ENCODE results near the gene ARHGEF4. TPM values are rescaled to one million over a fixed set of nuclear protein-coding genes. Genes with fewer than 3 reads are reported as not detected.
A peak's percentile ranks its signal among the peaks of the same experiment; 100 is the strongest.

ARHGEF4 gene
- total and polyA plus RNA-seq, 10 donors = 0.19 to 0.88 (median 0.46) TPM; not detected in 2

DNA sequence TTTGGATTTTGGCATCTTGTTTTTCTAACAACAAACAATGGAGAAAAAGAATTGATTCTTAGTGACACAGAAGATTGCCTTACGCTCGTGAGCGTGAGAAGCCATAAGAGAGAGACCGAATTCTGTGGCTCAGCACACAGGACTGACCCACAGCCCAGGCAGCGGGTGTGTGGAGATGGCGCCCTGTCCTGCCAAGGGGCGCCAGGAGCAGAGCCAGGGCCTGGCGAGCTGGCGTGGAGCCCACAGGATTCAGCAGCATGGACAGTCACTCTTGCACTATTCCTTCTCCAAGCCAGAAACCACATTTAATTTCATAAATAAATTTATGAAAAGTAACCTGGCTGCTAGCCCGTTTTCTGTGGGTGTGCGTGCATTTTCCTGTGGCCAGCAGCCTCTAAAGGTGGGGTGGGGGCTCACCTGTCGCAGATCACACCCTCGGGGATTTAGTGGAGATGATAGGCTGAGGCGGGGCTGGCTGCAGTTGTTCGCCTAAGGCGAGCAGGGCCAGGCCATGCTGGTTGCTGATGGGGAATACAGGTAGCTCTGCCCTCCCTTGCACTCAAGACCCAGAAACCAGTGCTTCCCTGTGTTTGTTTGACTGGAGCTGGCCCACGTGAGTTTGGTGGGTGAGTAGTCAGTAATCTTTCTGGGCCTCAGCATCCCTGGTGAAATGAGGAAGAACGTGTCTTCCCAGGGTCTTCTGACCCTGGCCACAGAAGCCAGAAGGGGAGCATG is 210.4 kb downstream of the ARHGEF4 start:
- H3K4me3 ChIP-seq = no peak overlapping the region
- DNase-seq = no peak
- WGBS, 5 donors = 92 to 93% (median 93%) methylated on average over 17 to 18 of the region's 18 CpGs

DNA sequence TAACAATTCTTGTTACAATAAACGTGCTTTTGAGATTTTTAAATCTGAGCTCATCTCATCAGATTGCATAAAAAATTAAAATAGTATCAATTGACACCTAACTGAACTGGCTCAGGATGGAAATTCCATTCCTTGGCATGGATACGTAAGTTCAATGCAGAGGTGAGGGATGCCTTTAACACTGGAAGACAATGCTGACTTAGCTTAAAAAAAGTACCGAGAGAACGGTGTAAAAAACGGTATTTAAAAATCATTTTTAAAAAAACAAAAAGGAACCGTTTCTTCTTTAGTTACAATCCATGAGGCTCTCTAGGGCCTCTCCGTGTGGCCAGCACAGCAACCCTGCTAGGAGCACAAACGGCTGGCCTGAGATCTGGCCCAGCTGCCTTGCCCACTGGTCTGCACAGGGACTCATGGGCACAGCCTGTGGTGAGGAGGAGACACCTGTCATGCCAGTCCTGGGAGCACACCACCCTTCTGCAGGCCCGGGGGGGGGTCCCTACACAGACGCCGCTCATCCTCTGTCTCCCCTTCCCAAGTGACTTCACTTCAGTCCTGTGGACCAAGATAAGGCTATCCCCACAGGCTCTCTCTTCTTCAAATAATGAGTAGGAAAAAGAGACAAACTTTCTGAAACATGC is 211.3 kb downstream of the ARHGEF4 start:
- Histone ChIP-seq H3K27ac (no peak overlapping the region), H3K4me1 (no peaks in the 10 kb centered on the region), H3K9me3 (no peaks in the 10 kb centered on the region), H3K4me3 (no peak overlapping the region), H3K36me3 (peaks cover 6 to 76% (median 71%) of the 10 kb centered on the region in 6 donors), H3K27me3 (replicated peaks in 1 of 7) (no peaks in the 10 kb centered on the region)
- intact Hi-C loops (cut with DNase I; ENCODE audit: low total_unique reads) = no loop called here
- DNase-seq = no peak
- TF ChIP-seq POLR2AphosphoS5 (IDR thresholded peaks at IDR 0.05) = no peak
- 90 to 96% (median 92%) methylated on average over 11 of the region's 11 CpGs for WGBS, 5 donors

More for the DNA sequence above, 210.4 kb downstream of the ARHGEF4 start:
- no peak overlapping the region for H3K27ac ChIP-seq
- H3K9me3 ChIP-seq = no peaks in the 10 kb centered on the region
- no peaks in the 10 kb centered on the region for H3K27me3 ChIP-seq (replicated peaks in 1 of 7)
- no peaks in the 10 kb centered on the region for H3K4me1 ChIP-seq
- intact Hi-C loops (cut with DNase I; ENCODE audit: low total_unique reads) = no loop called here
- H3K36me3 ChIP-seq = peaks cover 6 to 67% (median 62%) of the 10 kb centered on the region in 6 donors
- peak in 2 of 3 donors; percentile 11 to 59 for TF ChIP-seq POLR2AphosphoS5 (IDR thresholded peaks at IDR 0.05)
- TF ChIP-seq, protein P1, sequence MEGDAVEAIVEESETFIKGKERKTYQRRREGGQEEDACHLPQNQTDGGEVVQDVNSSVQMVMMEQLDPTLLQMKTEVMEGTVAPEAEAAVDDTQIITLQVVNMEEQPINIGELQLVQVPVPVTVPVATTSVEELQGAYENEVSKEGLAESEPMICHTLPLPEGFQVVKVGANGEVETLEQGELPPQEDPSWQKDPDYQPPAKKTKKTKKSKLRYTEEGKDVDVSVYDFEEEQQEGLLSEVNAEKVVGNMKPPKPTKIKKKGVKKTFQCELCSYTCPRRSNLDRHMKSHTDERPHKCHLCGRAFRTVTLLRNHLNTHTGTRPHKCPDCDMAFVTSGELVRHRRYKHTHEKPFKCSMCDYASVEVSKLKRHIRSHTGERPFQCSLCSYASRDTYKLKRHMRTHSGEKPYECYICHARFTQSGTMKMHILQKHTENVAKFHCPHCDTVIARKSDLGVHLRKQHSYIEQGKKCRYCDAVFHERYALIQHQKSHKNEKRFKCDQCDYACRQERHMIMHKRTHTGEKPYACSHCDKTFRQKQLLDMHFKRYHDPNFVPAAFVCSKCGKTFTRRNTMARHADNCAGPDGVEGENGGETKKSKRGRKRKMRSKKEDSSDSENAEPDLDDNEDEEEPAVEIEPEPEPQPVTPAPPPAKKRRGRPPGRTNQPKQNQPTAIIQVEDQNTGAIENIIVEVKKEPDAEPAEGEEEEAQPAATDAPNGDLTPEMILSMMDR (IDR thresholded peaks at IDR 0.05 in 8 of 11, conservative IDR thresholded peaks at IDR 0.05 in 3 of 11) = no peak
- TF ChIP-seq POLR2A (IDR thresholded peaks at IDR 0.05) = no peak

DNA sequence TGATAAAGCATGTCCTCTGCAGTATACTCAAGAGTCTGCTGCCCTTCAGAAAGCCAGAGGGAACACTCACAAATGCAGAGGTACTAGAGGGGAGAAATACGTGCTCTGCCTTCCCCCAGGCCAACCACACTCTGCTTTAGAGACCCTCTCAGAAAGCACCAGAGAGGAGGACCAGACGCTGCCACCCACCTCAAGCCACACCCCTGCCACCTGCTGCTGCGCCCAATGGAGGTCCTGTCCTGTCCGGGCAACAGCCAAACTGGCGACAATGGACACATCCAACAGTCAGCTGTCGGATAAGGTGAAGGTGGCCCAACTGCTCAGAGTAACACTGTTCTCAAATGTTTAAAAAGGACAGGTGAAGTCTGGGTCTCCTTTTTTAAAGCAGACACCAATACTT is 211.9 kb downstream of the ARHGEF4 start:
- 94 to 100% (median 97%) methylated on average over 1 to 6 of the region's 6 CpGs for WGBS, 5 donors
- Histone ChIP-seq H3K27ac (no peak overlapping the region), H3K4me1 (no peaks in the 10 kb centered on the region), H3K27me3 (replicated peaks in 1 of 7) (no peaks in the 10 kb centered on the region), H3K4me3 (no peak overlapping the region), H3K9me3 (no peaks in the 10 kb centered on the region), H3K36me3 (peaks cover 6 to 82% (median 76%) of the 10 kb centered on the region in 6 donors)
- intact Hi-C loops (cut with DNase I; ENCODE audit: low total_unique reads) = no loop called here
- TF ChIP-seq POLR2A (IDR thresholded peaks at IDR 0.05) = no peak
- TF ChIP-seq POLR2AphosphoS5 (IDR thresholded peaks at IDR 0.05) = peak in 1 of 3 donors; percentile 6
- no peak for DNase-seq

DNA sequence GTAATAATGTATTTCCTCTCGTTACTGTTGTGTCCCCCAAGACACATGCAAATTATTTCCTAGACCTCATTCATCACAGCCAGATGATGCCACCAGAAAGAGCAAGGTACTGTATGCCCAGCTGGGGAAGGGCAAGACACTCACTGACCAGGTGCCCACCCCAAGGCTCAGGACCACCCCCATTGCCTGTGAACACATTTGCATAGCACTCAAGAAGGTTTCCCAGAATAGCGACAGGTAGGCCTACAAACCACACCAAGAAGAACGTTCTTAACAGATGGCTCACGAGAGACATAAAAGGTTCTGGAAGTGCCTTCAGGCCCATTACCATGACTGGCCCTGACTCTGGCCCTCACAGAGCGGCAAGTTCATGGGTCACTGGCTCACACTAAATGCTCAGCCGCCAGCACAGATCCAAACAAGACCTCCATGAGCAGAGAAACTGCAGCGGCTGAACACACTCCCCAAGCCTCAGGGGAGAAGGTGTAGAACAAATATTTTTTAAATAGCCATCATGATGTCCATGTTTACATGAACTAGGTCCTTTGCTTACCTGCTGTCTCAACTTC is 212.5 kb downstream of the ARHGEF4 start:
- intact Hi-C loops (cut with DNase I; ENCODE audit: low total_unique reads) = no loop called here
- no peak for DNase-seq
- WGBS, 5 donors = 83 to 94% (median 89%) methylated on average over 7 of the region's 7 CpGs
- peaks cover 6 to 88% (median 82%) of the 10 kb centered on the region in 6 donors for H3K36me3 ChIP-seq
- no peaks in the 10 kb centered on the region for H3K9me3 ChIP-seq
- no peak overlapping the region for H3K27ac ChIP-seq
- no peaks in the 10 kb centered on the region for H3K27me3 ChIP-seq (replicated peaks in 1 of 7)
- TF ChIP-seq, protein P1 (IDR thresholded peaks at IDR 0.05 in 8 of 11, conservative IDR thresholded peaks at IDR 0.05 in 3 of 11) = no peak
- TF ChIP-seq POLR2AphosphoS5 (IDR thresholded peaks at IDR 0.05) (no peak), POLR2A (IDR thresholded peaks at IDR 0.05) (no peak)
- no peak overlapping the region for H3K4me3 ChIP-seq
- H3K4me1 ChIP-seq = no peaks in the 10 kb centered on the region

DNA sequence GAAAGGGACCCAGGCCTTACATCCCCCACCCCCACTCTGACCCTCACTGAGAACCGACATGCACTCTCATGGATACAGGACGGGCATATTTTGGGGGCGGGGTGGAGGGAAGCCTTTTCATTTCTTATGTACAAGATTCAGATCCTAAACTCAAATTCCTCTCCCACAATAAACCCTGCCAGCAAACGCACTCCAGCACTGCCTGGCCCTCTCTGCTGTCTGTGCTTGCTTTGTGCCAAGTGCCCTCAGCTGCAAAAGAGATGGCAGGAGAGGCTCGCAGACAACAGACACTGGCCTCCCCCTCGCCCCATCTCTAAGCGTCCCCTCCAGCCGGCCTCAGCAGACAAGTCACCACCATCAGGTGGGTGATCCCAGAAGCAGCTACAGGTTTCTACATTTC is 214.2 kb downstream of the ARHGEF4 start:
- H3K4me3 ChIP-seq = no peak overlapping the region
- H3K36me3 ChIP-seq = peaks cover 10 to 100% (median 97%) of the 10 kb centered on the region in 6 donors
- intact Hi-C loops (cut with DNase I; ENCODE audit: low total_unique reads) = no loop called here
- 92 to 98% (median 95%) methylated on average over 8 of the region's 8 CpGs for WGBS, 5 donors
- no peak overlapping the region for H3K27ac ChIP-seq
- no peak for DNase-seq
- H3K4me1 ChIP-seq = peaks cover 0 to under 1% (median 0%) of the 10 kb centered on the region in 6 donors
- TF ChIP-seq POLR2AphosphoS5 (IDR thresholded peaks at IDR 0.05) = peak in 1 of 3 donors; percentile 12
- TF ChIP-seq, protein P1 (IDR thresholded peaks at IDR 0.05 in 8 of 11, conservative IDR thresholded peaks at IDR 0.05 in 3 of 11) = no peak
- no peaks in the 10 kb centered on the region for H3K9me3 ChIP-seq
- no peaks in the 10 kb centered on the region for H3K27me3 ChIP-seq (replicated peaks in 1 of 7)

Data from spleen (tissue), 11 donors.